LoVo (cell line): ENCODE results near the gene ENKD1.

Source experiments
- DNase-seq: peaks from one replicate; pipeline ENCODE4 v3.0.0-alpha.2; 2016; ENCODE audit warnings: low spot score

ENKD1 gene

GRCh38 chr16:67650023-67650422 is 16.5 kb downstream of the ENKD1 start:
- no peak for DNase-seq

GRCh38 chr16:67649494-67649931 is 17.0 kb downstream of the ENKD1 start:
- no peak for DNase-seq

GRCh38 chr16:67648764-67649407 is 17.7 kb downstream of the ENKD1 start:
- no peak for DNase-seq

GRCh38 chr16:67648088-67648763 is 18.3 kb downstream of the ENKD1 start:
- no peak for DNase-seq

GRCh38 chr16:67647681-67648080 is 18.9 kb downstream of the ENKD1 start:
- no peak for DNase-seq

- DNase-seq = no peak
These were observed 19.4 kb downstream of the ENKD1 start for GRCh38 chr16:67647111-67647651.

- no peak for DNase-seq
These were observed 21.0 kb downstream of the ENKD1 start for GRCh38 chr16:67645397-67646121.

- no peak for DNase-seq
These were observed 22.5 kb downstream of the ENKD1 start for GRCh38 chr16:67644038-67644437.

- no peak for DNase-seq
These were observed 24.5 kb downstream of the ENKD1 start for GRCh38 chr16:67641779-67642708.

GRCh38 chr16:67637625-67638024 is 28.9 kb downstream of the ENKD1 start:
- DNase-seq = no peak

- no peak for DNase-seq
These were observed 29.8 kb downstream of the ENKD1 start for GRCh38 chr16:67636713-67637112.

- no peak for DNase-seq
These were observed 34.0 kb downstream of the ENKD1 start for GRCh38 chr16:67632415-67633172.

- no peak for DNase-seq
These were observed 38.3 kb downstream of the ENKD1 start for GRCh38 chr16:67628216-67628615.

GRCh38 chr16:67613808-67614207 is 52.7 kb downstream of the ENKD1 start:
- DNase-seq = no peak
